Superior temporal gyrus (tissue), 1 donor: ENCODE results near the gene NDUFC1.
"Not testable (repeated sequence)": the region's sequence is repeated elsewhere in the genome, so short reads cannot be mapped to it uniquely, and the experiment has no call there.

Source experiments
- DNase-seq: peaks from one replicate; pipeline ENCODE4 v3.0.0-alpha.2; 2016; ENCODE audit errors: extremely low spot score

Gene NDUFC1

DNA sequence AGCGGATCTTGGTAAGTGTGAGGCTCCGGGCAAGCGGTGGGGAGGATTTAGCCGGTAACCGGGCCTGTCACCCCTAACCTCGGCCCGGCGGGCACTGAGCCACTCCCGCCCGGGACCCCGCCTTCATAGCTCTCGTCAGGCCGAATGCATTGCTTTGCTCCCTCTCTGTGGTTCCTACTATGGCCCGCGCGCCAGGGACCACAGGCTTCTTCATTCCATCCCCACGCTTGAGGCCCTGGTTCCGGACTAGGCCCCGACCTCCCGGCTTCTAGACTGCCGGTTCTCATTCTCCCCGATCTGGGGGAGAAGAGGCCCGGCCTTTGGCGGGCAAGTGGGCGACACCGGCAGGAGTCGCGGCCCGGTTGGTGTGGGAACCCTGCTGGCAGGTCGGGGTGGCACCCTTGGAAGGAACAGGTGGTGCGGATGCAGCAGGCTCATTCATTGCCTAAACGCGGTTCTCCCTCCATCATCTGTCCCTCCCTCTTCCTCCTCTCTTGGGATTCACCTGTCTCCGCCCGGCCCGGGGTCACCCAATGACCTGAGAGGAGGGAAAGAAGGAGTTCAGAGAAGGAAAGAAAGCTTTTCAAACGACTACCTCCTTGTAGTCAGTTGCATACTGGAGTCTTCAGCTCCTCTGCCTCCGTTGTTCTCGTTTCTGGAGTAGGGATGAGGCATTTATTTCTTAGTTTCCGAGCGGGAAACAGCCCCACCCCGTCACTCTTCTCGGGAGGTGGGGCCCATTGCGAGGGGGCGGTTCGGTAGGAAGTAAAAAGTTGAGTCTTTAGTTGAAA, at the start of gene NDUFC1:
Gene NDUFC1 (minus strand): TSS at position 657 of the 791 bp plus-strand sequence. CDS start 6,679 bp downstream, outside the sequence.
- no peak for DNase-seq

GRCh38 chr4:139337612-139338011, 35.3 kb upstream of the NDUFC1 start:
- no peak for DNase-seq

DNA sequence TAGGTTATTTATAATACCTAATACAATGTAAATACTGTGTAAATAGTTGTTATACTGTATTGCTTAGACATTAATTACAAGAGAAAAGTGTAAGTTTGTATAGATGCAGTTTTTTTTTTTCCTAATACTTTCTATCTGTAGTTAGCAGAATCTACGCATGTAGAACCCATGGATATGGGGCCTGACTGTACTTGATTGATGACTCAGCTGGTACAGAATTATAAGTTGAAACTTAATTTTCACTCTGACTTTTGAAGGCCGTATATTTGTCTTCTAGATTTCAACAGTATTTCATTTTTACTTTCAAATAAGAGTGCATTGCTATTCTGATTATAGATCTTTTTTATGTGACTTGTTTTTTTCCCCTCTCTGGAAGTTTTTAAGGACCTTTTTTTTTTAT, 30.8 kb upstream of the NDUFC1 start:
- no peak for DNase-seq

DNA sequence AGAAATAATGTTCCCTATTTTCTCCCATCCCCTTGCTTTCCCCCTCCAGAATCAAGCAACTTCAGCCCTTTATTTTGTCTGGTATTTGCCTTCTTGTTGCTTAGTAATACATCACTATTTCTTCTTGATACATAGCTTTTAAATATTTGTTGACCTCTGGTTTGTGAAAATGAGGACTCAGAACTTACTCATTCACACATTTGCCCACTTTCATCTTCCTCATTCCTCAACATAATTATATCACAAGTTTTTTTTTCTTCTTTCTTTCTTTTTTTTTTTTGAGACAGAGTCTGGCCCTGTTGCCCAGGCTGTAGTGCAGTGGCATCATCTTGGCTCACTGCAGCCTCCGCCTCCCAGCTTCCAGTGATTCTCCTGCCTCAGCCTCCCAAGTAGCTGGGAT, 28.9 kb upstream of the NDUFC1 start:
- DNase-seq: no peak

- DNase-seq: peak; percentile 80
These were observed 28.0 kb upstream of the NDUFC1 start for GRCh38 chr4:139330283-139330682.

- DNase-seq: no peak
These were observed 27.5 kb upstream of the NDUFC1 start for GRCh38 chr4:139329665-139330200.

DNA sequence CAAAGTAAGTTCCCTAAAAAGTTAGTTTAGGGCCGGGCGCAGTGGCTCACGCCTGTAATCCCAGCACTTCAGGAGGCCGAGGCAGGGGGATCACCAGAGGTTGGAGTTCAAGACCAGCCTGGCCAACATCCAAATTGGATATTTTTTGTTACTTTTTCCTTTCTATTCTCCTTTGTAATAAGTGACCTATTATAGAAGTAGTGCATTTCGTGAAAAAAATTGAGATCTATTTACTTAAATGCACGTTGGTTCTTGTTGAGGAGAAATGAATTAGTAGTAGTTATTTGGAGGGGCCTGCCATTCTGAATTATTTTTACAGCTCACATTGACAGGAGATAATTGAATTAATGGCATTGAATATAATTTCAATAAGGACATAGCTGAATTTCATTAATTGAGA, 22.3 kb upstream of the NDUFC1 start:
- DNase-seq: no peak

GRCh38 chr4:139322541-139322940, 20.3 kb upstream of the NDUFC1 start:
- DNase-seq: not testable (repeated sequence)

GRCh38 chr4:139322070-139322469, 19.8 kb upstream of the NDUFC1 start:
- not testable (repeated sequence) for DNase-seq

- DNase-seq: no peak
These were observed 17.3 kb upstream of the NDUFC1 start for GRCh38 chr4:139319571-139319970.

GRCh38 chr4:139317635-139318034, 15.4 kb upstream of the NDUFC1 start:
- DNase-seq: no peak

DNA sequence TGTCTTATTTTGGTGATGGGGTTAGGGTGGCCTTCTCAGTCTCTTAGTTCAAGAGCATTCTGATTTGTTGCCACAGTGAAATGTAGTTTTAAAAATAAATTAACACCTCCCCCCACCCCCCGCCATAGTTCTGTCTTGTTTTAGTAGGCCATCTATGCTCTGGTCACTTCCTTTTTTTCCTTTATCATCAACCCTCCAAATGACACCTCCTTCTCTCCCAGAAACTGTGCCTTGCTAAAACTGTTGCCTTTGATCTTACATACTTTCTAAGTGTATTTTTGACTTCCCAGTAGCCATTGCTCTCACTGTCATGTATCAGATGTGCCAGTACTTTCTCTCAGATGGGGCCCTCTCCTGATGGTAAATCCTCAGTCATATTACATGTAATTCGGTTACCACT, 14.5 kb upstream of the NDUFC1 start:
- DNase-seq: no peak

GRCh38 chr4:139315221-139315675, 13.0 kb upstream of the NDUFC1 start:
- no peak for DNase-seq

- DNase-seq: no peak
These were observed 11.9 kb upstream of the NDUFC1 start for GRCh38 chr4:139314047-139314800.

GRCh38 chr4:139313414-139313813, 11.1 kb upstream of the NDUFC1 start:
- not testable (repeated sequence) for DNase-seq

- DNase-seq: no peak
These were observed 10.5 kb upstream of the NDUFC1 start for GRCh38 chr4:139312552-139313332.

- DNase-seq: no peak
These were observed 9.6 kb upstream of the NDUFC1 start for GRCh38 chr4:139311909-139312308.

DNA sequence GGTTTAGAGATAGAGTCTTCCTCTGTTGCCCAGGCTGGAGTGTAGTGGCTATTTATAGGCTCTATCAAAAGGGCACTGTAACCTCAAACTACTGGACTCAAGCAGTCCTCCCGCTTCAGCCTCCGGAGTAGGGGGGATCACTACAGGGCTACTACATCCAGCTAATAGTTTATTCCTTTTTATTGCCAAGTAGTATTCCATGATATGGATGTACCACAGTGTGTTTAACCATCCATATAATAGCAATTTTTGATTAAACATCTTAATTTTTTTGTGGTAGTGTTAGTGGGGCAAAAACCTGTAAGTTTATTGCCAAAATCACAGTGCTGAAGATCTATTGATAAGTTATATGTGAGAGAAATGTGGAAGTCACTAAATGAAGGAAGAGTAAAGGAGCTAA, 2.6 kb upstream of the NDUFC1 start:
- DNase-seq: no peak

GRCh38 chr4:139301113-139301820, 1.0 kb downstream of the NDUFC1 start, which contains the start of gene NAA15:
NAA15 (plus strand) TSS chr4:139301505; CDS start chr4:139301778, 273 bp downstream.
- peak; percentile 99 for DNase-seq

DNA sequence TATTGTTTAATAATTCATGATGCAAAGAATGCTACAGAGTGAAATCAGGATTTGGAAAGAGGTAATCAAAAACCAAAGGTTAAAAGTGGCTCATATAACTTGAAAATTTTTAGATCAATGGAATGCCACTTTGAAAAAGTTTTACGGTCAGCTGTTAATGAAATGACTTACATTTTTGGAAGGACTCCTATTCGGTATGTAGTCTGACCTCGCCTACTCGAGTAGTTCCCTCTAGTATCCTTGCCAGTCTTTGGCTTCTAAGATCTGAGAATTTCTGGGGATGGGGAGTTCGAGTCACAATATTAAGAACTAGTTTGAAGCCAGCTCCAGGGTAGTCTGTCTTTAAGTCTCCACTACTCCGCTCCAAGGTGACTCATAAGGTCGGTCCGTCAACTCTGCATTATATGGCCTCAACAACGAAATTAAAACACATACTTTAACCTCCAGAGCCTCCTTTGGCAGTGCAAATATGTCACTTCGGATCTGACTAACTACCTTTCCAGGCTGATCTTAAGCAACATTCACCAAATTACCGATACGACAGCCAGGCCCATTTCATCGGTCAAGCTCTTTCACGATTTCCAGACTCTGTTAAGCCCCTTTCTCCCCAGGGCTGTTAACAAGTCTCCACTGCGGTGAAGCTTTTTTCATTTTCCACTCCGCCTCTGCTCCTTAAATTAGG, 1.7 kb downstream of the NDUFC1 start:
- no peak for DNase-seq
